Skeletal muscle tissue (tissue), 4 donors: ENCODE results near the gene CHRNB2. TPM values are rescaled to one million over a fixed set of nuclear protein-coding genes. Genes with fewer than 3 reads are reported as not detected.

Source experiments
- H3K27ac ChIP-seq: one replicate; pipeline ENCODE4 v1.7.0; 2013; ENCODE audit warnings: mild to moderate bottlenecking, low read depth, low read length, inconsistent platforms
- H3K27me3 ChIP-seq, 3 donors: one replicate each; pipeline ENCODE4 v1.7.0; 2013; ENCODE audit warnings: low read length in 3 of 3; ENCODE audit not compliant: control insufficient read depth in 3 of 3, insufficient read depth in 3 of 3
- H3K36me3 ChIP-seq, 3 donors: one replicate each; pipeline ENCODE4 v1.7.0; 2013; ENCODE audit warnings: low read length in 3 of 3; ENCODE audit not compliant: control insufficient read depth in 3 of 3, insufficient read depth in 3 of 3
- H3K4me1 ChIP-seq, 3 donors: one replicate each; pipeline ENCODE4 v1.7.0; 2013; ENCODE audit warnings: low read length in 3 of 3, mild to moderate bottlenecking in 3 of 3; ENCODE audit not compliant: control insufficient read depth in 3 of 3, insufficient read depth in 3 of 3
- H3K4me3 ChIP-seq, 3 donors: one replicate each; pipeline ENCODE4 v1.7.0; 2013; ENCODE audit warnings: low read length in 3 of 3
- H3K9ac ChIP-seq, 3 donors: one replicate each; pipeline ENCODE4 v1.7.0; 2013; ENCODE audit warnings: low read length in 3 of 3, mild to moderate bottlenecking in 3 of 3, moderate library complexity in 2 of 3, low read depth in 1 of 3
- H3K9me3 ChIP-seq, 3 donors: one replicate each; pipeline ENCODE4 v1.7.0; 2013; ENCODE audit warnings: low read length in 3 of 3; ENCODE audit not compliant: control insufficient read depth in 3 of 3
- total RNA-seq: library from RNA; depleted of rRNA; stranded (reverse); fragments of >200 nt; gene quantifications from one replicate; pipeline ENCODE4 v1.2.3, GENCODE V29; 2014
- donor health status: Osteomylitis.

Gene CHRNB2
- total RNA-seq, 1 donor from 2014 or later = under 0.01 TPM

- Histone ChIP-seq H3K4me3 (no peak overlapping the region), H3K9me3 (no peaks in the 10 kb centered on the region), H3K27me3 (no peaks in the 10 kb centered on the region), H3K9ac (no peak overlapping the region), H3K27ac (no peak overlapping the region), H3K36me3 (peaks cover 61 to 70% (median 66%) of the 10 kb centered on the region in 3 donors), H3K4me1 (peaks cover 15 to 24% (median 21%) of the 10 kb centered on the region in 3 donors)
These were observed 16.1 kb upstream of the CHRNB2 start for GRCh38 chr1:154551474-154551873.

GRCh38 chr1:154552036-154552435 lies 15.5 kb upstream of the CHRNB2 start:
- no peaks in the 10 kb centered on the region for H3K27me3 ChIP-seq
- no peak overlapping the region for H3K4me3 ChIP-seq
- no peak overlapping the region for H3K27ac ChIP-seq
- H3K36me3 ChIP-seq = peaks cover 61 to 70% (median 66%) of the 10 kb centered on the region in 3 donors
- H3K9ac ChIP-seq = no peak overlapping the region
- peaks cover 20 to 29% (median 26%) of the 10 kb centered on the region in 3 donors for H3K4me1 ChIP-seq
- no peaks in the 10 kb centered on the region for H3K9me3 ChIP-seq

GRCh38 chr1:154553056-154554030 lies 14.2 kb upstream of the CHRNB2 start:
- H3K36me3 ChIP-seq = peaks cover 61 to 70% (median 66%) of the 10 kb centered on the region in 3 donors
- no peaks in the 10 kb centered on the region for H3K9me3 ChIP-seq
- H3K27me3 ChIP-seq = no peaks in the 10 kb centered on the region
- H3K9ac ChIP-seq = peak overlapping the region in 1 of 3 donors; percentile 40
- H3K4me3 ChIP-seq = no peak overlapping the region
- H3K27ac ChIP-seq = peak overlapping the region; percentile 12
- H3K4me1 ChIP-seq = peaks cover 30 to 38% (median 32%) of the 10 kb centered on the region in 3 donors

GRCh38 chr1:154556422-154556821 lies 11.2 kb upstream of the CHRNB2 start:
- H3K27ac ChIP-seq = no peak overlapping the region

GRCh38 chr1:154557248-154557938 lies 10.2 kb upstream of the CHRNB2 start:
- H3K27me3 ChIP-seq = no peaks in the 10 kb centered on the region
- peak overlapping the region; percentile 41 for H3K27ac ChIP-seq
- H3K36me3 ChIP-seq = peaks cover 26 to 33% (median 33%) of the 10 kb centered on the region in 3 donors
- peak overlapping the region; percentile 86 to 87 (median 87) for H3K4me3 ChIP-seq
- no peaks in the 10 kb centered on the region for H3K9me3 ChIP-seq
- H3K9ac ChIP-seq = peak overlapping the region; percentile 80 to 89 (median 88)
- peaks cover 36 to 49% (median 41%) of the 10 kb centered on the region in 3 donors for H3K4me1 ChIP-seq

More at GRCh38 chr1:154556422-154556821, 11.2 kb upstream of the CHRNB2 start:
- H3K9ac ChIP-seq = peak overlapping the region; percentile 80 to 89 (median 88)
- no peaks in the 10 kb centered on the region for H3K27me3 ChIP-seq
- H3K9me3 ChIP-seq = no peaks in the 10 kb centered on the region
- H3K36me3 ChIP-seq = peaks cover 36 to 43% (median 43%) of the 10 kb centered on the region in 3 donors
- H3K4me3 ChIP-seq = peak overlapping the region; percentile 86 to 87 (median 87)
- H3K4me1 ChIP-seq = peaks cover 36 to 49% (median 41%) of the 10 kb centered on the region in 3 donors

GRCh38 chr1:154557939-154558719 lies 9.4 kb upstream of the CHRNB2 start, which contains the start of gene UBE2Q1:
TSS of gene UBE2Q1 (minus strand) at chr1:154558662. CDS start at chr1:154558553, 109 bp downstream.
- peaks cover 34 to 47% (median 39%) of the 10 kb centered on the region in 3 donors for H3K4me1 ChIP-seq
- peak within 1 kb of the TSS; percentile 93 for H3K27ac ChIP-seq
- no peaks in the 10 kb centered on the region for H3K9me3 ChIP-seq
- no peaks in the 10 kb centered on the region for H3K27me3 ChIP-seq
- H3K4me3 ChIP-seq = peak within 1 kb of the TSS; percentile 86 to 92 (median 87)
- H3K36me3 ChIP-seq = peaks cover 19 to 26% (median 26%) of the 10 kb centered on the region in 3 donors
- peak within 1 kb of the TSS; percentile 80 to 92 (median 88) for H3K9ac ChIP-seq

- H3K9ac ChIP-seq = peak overlapping the region; percentile 40 to 92 (median 66)
- H3K27ac ChIP-seq = peak overlapping the region; percentile 93
- no peaks in the 10 kb centered on the region for H3K27me3 ChIP-seq
These were observed 8.7 kb upstream of the CHRNB2 start for GRCh38 chr1:154558720-154559465.

GRCh38 chr1:154559466-154560044 lies 8.0 kb upstream of the CHRNB2 start:
- H3K4me1 ChIP-seq = peaks cover 27 to 33% (median 28%) of the 10 kb centered on the region in 3 donors
- peak overlapping the region; percentile 71 to 92 (median 73) for H3K4me3 ChIP-seq
- H3K9ac ChIP-seq = peak overlapping the region; percentile 66 to 92 (median 68)
- no peaks in the 10 kb centered on the region for H3K27me3 ChIP-seq
- no peaks in the 10 kb centered on the region for H3K9me3 ChIP-seq
- H3K36me3 ChIP-seq = peaks cover 11 to 13% (median 12%) of the 10 kb centered on the region in 3 donors
- H3K27ac ChIP-seq = peak overlapping the region; percentile 93

More at GRCh38 chr1:154558720-154559465, 8.7 kb upstream of the CHRNB2 start:
- Histone ChIP-seq H3K9me3 (no peaks in the 10 kb centered on the region), H3K4me1 (peaks cover 27 to 39% (median 32%) of the 10 kb centered on the region in 3 donors), H3K4me3 (peak overlapping the region; percentile 71 to 92 (median 73)), H3K36me3 (peaks cover 18% of the 10 kb centered on the region in 3 donors)
